Mesendoderm (in vitro differentiated cells): ENCODE measurements around the gene MSX1.
"Not testable (repeated sequence)": the region's sequence is repeated elsewhere in the genome, so short reads cannot be mapped to it uniquely, and the experiment has no call there.

ENCODE experiments used
- DNase-seq: peaks from one replicate; pipeline ENCODE4 v3.0.0; 2013
- H2AK5ac ChIP-seq: 2 replicates; pipeline ENCODE4 v1.6.1; 2013; ENCODE audit warnings: low read length, inconsistent platforms
- H2BK120ac ChIP-seq: 2 replicates; pipeline ENCODE4 v1.6.1; 2013; ENCODE audit warnings: low read depth, mild to moderate bottlenecking, low read length, moderate library complexity, mixed read lengths
- H2BK15ac ChIP-seq: replicated peaks from 2 replicates; pipeline ENCODE4 v1.6.1; 2013; ENCODE audit warnings: low read depth, mild to moderate bottlenecking, moderate library complexity
- H2BK5ac ChIP-seq: 2 replicates; pipeline ENCODE4 v1.6.1; 2013; ENCODE audit warnings: low read length, inconsistent platforms
- H3K18ac ChIP-seq: 2 replicates; pipeline ENCODE4 v1.6.1; 2013; ENCODE audit warnings: mild to moderate bottlenecking, low read length, mixed read lengths
- H3K23ac ChIP-seq: one replicate; pipeline ENCODE4 v1.6.1; 2013; ENCODE audit warnings: low read length
- H3K27ac ChIP-seq: 2 replicates; pipeline ENCODE4 v1.5.1; 2013; ENCODE audit warnings: low read depth, mild to moderate bottlenecking, inconsistent platforms, low read length, moderate library complexity
- H3K27me3 ChIP-seq: 2 replicates; pipeline ENCODE4 v1.6.1; 2013; ENCODE audit warnings: low read length, control low read depth, mild to moderate bottlenecking, inconsistent platforms; ENCODE audit not compliant: insufficient read depth, poor library complexity
- H3K36me3 ChIP-seq: 2 replicates; pipeline ENCODE4 v1.6.1; 2013; ENCODE audit warnings: low read length, inconsistent platforms; ENCODE audit not compliant: control insufficient read depth, insufficient read depth
- H3K4ac ChIP-seq: one replicate; pipeline ENCODE4 v1.6.1; 2013; ENCODE audit warnings: low read depth, mild to moderate bottlenecking, low read length, moderate library complexity
- H3K4me1 ChIP-seq: 2 replicates; pipeline ENCODE4 v1.6.1; 2013; ENCODE audit warnings: low read depth, low read length, inconsistent platforms; ENCODE audit not compliant: control insufficient read depth
- H3K4me2 ChIP-seq: 2 replicates; pipeline ENCODE4 v1.6.1; 2013; ENCODE audit warnings: low read length
- H3K4me3 ChIP-seq: 2 replicates; pipeline ENCODE4 v1.5.1; 2013; ENCODE audit warnings: mild to moderate bottlenecking, low read length
- H3K56ac ChIP-seq: one replicate; pipeline ENCODE4 v1.6.1; 2013; ENCODE audit warnings: low read length
- H3K79me1 ChIP-seq: 2 replicates; pipeline ENCODE4 v1.6.1; 2013; ENCODE audit warnings: low read length, inconsistent platforms
- H3K79me2 ChIP-seq: 2 replicates; pipeline ENCODE4 v1.6.1; 2013; ENCODE audit warnings: mild to moderate bottlenecking, low read length; ENCODE audit not compliant: control insufficient read depth, insufficient read depth
- H3K9ac ChIP-seq: 2 replicates; pipeline ENCODE4 v1.6.1; 2013; ENCODE audit warnings: low read length, inconsistent platforms
- H4K5ac ChIP-seq: one replicate; pipeline ENCODE4 v1.6.1; 2013; ENCODE audit warnings: low read length
- H4K8ac ChIP-seq: one replicate; pipeline ENCODE4 v1.6.1; 2013; ENCODE audit warnings: low read depth, mild to moderate bottlenecking, control low read depth, low read length, moderate library complexity
- WGBS: extraction: QIAGEN DNeasy Blood & Tissue Kit; methylation state at CpG from one replicate; pipeline ENCODE4 v1.1.7; 2013; ENCODE audit warnings: low lambda C conversion rate, missing lambda C conversion rate; ENCODE audit not compliant: insufficient coverage; ENCODE audit errors: extremely low coverage; 5-methylcytosine and 5-hydroxymethylcytosine counted together

Gene MSX1

DNA sequence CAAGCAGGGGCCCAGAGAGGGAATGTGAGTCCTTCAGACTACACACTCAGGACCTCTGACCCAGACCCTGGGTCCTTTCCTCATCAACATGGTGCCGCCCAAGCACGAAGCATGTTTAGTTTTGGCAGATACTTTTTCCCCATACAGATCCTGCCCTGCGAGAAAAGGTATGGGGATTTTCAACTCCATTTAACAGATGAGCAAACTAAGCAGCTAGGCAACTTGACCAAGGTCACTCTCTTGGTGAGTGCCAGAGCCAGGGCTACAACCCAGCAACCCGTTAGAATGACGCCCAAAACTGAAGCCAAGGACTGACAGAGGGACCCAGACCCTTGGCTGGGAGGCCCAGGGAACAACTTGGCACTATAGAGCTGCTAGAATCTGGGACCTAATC, 40.3 kb upstream of the MSX1 start:
- Histone ChIP-seq H3K4ac (no peak overlapping the region), H3K4me2 (no peak overlapping the region), H2BK15ac (no peak overlapping the region), H3K23ac (no peak overlapping the region), H4K8ac (no peak overlapping the region), H3K79me1 (no peaks in the 10 kb centered on the region), H3K9ac (no peak overlapping the region), H3K27me3 (no peaks in the 10 kb centered on the region), H3K27ac (no peak overlapping the region), H3K56ac (no peak overlapping the region), H4K5ac (no peak overlapping the region), H3K4me3 (no peak overlapping the region), H2BK5ac (no peak overlapping the region), H3K18ac (no peak overlapping the region), H3K79me2 (no peaks in the 10 kb centered on the region), H3K36me3 (no peaks in the 10 kb centered on the region), H2AK5ac (no peak overlapping the region), H3K4me1 (no peaks in the 10 kb centered on the region), H2BK120ac (no peak overlapping the region)
- WGBS: no CpG with 5 or more reads among the region's 5 CpGs
- DNase-seq: no peak

DNA sequence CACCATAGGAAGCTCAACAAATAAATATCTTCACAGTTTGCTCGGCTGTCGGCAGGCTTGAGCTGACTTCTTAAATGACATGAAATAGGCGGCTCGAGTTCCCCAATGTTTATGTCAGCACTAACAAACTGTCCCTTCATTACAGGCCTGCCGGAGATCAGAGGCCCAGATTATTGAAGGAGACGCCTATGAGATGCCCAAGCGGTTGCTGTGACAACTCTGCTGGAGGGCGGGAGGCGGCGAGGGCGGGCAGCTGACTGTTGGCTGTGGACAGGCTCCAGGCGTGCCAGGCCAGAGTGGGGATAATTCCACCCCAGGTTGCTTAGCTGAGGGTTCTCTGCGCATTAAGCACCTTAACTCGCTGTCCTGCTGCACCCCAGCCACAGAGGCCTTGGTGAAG, 39.2 kb upstream of the MSX1 start:
- DNase-seq: no peak

DNA sequence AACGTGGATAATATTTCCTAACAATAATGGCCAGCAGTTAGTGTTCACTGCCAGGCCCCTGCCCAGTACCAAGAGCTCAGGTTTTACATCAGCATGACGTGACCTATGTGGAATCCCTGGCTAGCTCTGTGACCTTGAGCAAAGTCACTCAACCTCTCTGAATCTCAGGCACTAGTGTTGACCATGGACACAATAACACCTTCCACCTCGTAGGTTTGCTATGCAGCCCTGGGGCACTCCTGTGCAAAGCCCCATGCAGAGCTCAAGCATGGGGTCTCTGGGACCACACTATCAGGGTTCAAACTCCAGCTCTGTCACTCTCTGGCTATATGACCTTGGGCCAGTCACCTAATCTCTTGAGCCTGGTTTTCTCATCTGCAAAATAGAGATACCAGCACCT, 38.7 kb upstream of the MSX1 start:
- Histone ChIP-seq H3K36me3 (no peaks in the 10 kb centered on the region), H4K5ac (no peak overlapping the region), H3K4me1 (no peaks in the 10 kb centered on the region), H3K23ac (no peak overlapping the region), H2BK15ac (no peak overlapping the region), H3K4me2 (no peak overlapping the region), H4K8ac (no peak overlapping the region), H3K79me1 (no peaks in the 10 kb centered on the region), H2BK5ac (no peak overlapping the region), H3K56ac (no peak overlapping the region), H2BK120ac (no peak overlapping the region), H3K79me2 (no peaks in the 10 kb centered on the region), H3K27me3 (no peaks in the 10 kb centered on the region), H3K9ac (no peak overlapping the region), H2AK5ac (no peak overlapping the region), H3K4ac (no peak overlapping the region), H3K27ac (no peak overlapping the region), H3K18ac (no peak overlapping the region), H3K4me3 (no peak overlapping the region)
- WGBS: no CpG with 5 or more reads among the region's 3 CpGs
- DNase-seq: no peak

More for the DNA sequence above, 39.2 kb upstream of the MSX1 start:
- Histone ChIP-seq H4K5ac (no peak overlapping the region), H3K36me3 (no peaks in the 10 kb centered on the region), H3K4me1 (no peaks in the 10 kb centered on the region), H3K9ac (no peak overlapping the region), H3K79me1 (no peaks in the 10 kb centered on the region), H4K8ac (no peak overlapping the region), H3K27ac (no peak overlapping the region), H3K27me3 (no peaks in the 10 kb centered on the region), H2BK5ac (no peak overlapping the region), H2BK15ac (no peak overlapping the region), H3K56ac (no peak overlapping the region), H3K4me3 (no peak overlapping the region), H3K4ac (no peak overlapping the region), H2BK120ac (no peak overlapping the region), H3K18ac (no peak overlapping the region), H3K79me2 (no peaks in the 10 kb centered on the region), H2AK5ac (no peak overlapping the region), H3K23ac (no peak overlapping the region), H3K4me2 (no peak overlapping the region)
- WGBS: no CpG with 5 or more reads among the region's 14 CpGs

DNA sequence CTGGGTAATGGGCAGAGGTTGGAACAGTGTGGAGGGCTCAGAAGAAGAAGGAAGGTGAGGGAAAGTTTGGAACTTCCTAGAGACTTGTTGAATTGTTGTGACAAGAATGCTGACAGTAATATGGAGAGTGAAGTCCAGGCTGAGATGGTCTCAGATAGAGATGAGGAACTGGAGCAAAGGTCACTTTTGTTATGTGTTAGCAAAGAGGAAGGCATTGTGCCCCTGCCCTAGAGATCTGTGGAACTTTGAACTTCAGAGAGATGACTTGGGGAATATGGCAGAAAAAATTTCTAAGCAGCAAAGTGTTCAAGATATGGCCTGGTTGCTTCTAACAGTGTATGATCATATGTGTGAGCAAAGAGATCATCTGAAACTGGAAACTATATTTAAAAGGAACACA, 37.9 kb upstream of the MSX1 start:
- H2BK120ac ChIP-seq: no peak overlapping the region
- H3K4me2 ChIP-seq: no peak overlapping the region
- no peak overlapping the region for H3K23ac ChIP-seq
- H3K27ac ChIP-seq: no peak overlapping the region
- no peak overlapping the region for H3K18ac ChIP-seq
- no peaks in the 10 kb centered on the region for H3K36me3 ChIP-seq
- H3K4me3 ChIP-seq: no peak overlapping the region
- H3K79me2 ChIP-seq: no peaks in the 10 kb centered on the region
- H3K9ac ChIP-seq: no peak overlapping the region
- DNase-seq: no peak
- H3K79me1 ChIP-seq: no peaks in the 10 kb centered on the region
- H3K56ac ChIP-seq: no peak overlapping the region
- H4K8ac ChIP-seq: no peak overlapping the region
- no peaks in the 10 kb centered on the region for H3K27me3 ChIP-seq
- no peaks in the 10 kb centered on the region for H3K4me1 ChIP-seq
- H2AK5ac ChIP-seq: no peak overlapping the region
- no peak overlapping the region for H2BK15ac ChIP-seq
- no peak overlapping the region for H4K5ac ChIP-seq
- no peak overlapping the region for H3K4ac ChIP-seq
- H2BK5ac ChIP-seq: no peak overlapping the region

DNA sequence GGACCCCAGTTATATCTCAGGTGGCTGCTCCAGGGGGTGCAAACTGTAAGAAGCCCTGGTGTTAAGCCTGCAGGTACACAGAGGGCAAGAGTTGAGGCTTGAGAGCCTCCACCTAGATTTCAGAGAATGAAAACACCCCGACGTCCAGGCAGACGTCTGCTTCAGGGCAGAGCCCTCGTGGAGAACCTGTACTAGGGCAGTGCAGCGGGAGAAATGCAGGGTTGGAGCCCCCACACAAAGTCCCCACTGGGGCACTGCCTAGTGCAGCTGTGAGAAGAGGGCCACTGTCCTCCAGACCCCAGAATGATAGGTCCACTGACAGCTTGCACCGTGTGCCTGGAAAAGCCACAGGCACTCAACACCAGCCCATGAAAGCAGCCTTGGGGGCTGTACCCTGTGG, 37.2 kb upstream of the MSX1 start:
- not testable (repeated sequence) for H3K79me2 ChIP-seq, H3K9ac ChIP-seq, H3K79me1 ChIP-seq, H3K4ac ChIP-seq, H2BK5ac ChIP-seq, H3K18ac ChIP-seq, H2AK5ac ChIP-seq, H3K56ac ChIP-seq, H2BK120ac ChIP-seq, H2BK15ac ChIP-seq, H3K23ac ChIP-seq, H3K27ac ChIP-seq, H3K36me3 ChIP-seq, H3K4me1 ChIP-seq, H4K5ac ChIP-seq, DNase-seq, H4K8ac ChIP-seq, H3K4me3 ChIP-seq, H3K4me2 ChIP-seq, H3K27me3 ChIP-seq
- WGBS: no CpG with 5 or more reads among the region's 6 CpGs

DNA sequence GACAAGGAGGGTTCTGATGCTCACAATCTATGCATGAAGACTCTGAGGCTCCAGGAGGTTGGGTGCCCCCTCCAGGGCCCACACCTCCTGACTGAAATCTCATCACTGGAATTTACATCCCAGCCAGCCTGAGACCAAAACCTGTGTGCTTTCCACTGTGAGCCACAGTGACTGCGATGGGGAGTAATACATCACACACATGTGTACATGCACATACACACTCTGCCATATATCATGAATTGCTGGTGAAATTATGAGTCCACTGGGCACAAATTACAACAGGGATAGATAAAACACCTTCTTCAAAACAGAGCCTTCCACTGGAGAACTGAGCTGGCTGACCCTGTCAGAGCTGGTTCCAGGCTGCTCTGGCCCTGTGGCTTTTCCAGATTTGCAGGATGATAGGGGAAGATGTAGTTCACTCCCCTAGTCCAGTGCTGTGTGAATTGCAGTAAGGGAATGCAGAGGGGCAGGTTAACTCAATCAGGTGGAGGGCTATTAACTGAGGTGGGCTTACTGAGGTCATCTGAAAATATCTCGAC, 35.8 kb upstream of the MSX1 start:
- H3K56ac ChIP-seq: no peak overlapping the region
- H3K27ac ChIP-seq: no peak overlapping the region
- H4K5ac ChIP-seq: no peak overlapping the region
- no peak overlapping the region for H3K4me3 ChIP-seq
- no peak overlapping the region for H2AK5ac ChIP-seq
- H2BK15ac ChIP-seq: no peak overlapping the region
- H3K79me1 ChIP-seq: no peaks in the 10 kb centered on the region
- H3K4me2 ChIP-seq: no peak overlapping the region
- H2BK120ac ChIP-seq: no peak overlapping the region
- no peaks in the 10 kb centered on the region for H3K36me3 ChIP-seq
- H4K8ac ChIP-seq: no peak overlapping the region
- H3K4ac ChIP-seq: no peak overlapping the region
- no peak overlapping the region for H3K18ac ChIP-seq
- DNase-seq: no peak
- H3K27me3 ChIP-seq: no peaks in the 10 kb centered on the region
- no peak overlapping the region for H2BK5ac ChIP-seq
- no peak overlapping the region for H3K23ac ChIP-seq
- H3K4me1 ChIP-seq: no peaks in the 10 kb centered on the region
- no CpG with 5 or more reads among the region's 2 CpGs for WGBS
- H3K9ac ChIP-seq: no peak overlapping the region
- H3K79me2 ChIP-seq: no peaks in the 10 kb centered on the region
